Prostate gland (tissue), 2 donors: ENCODE measurements around the gene C3orf38. TPM values are rescaled to one million over a fixed set of nuclear protein-coding genes. Genes with fewer than 3 reads are reported as not detected.

Experiments used
- DNase-seq: peaks from one replicate; pipeline ENCODE4 v3.0.0-alpha.2; 2019; ENCODE audit warnings: low spot score
- H3K27ac ChIP-seq, 2 donors: fragments of 200-600 bp; sonication (generic); 2 replicates each; pipeline ENCODE4 v1.5.1; 2017 to 2019
- H3K27me3 ChIP-seq: fragments of 200-600 bp; sonication (generic); replicated peaks from 2 replicates; pipeline ENCODE4 v1.5.1; 2019; ENCODE audit not compliant: insufficient read depth
- H3K36me3 ChIP-seq, 2 donors: fragments of 200-600 bp; sonication (generic); 1 replicate in 1 of 2; 2 replicates in 1 of 2; pipeline versions ENCODE4 v1.5.1 to v1.8.1; 2017 to 2019
- H3K4me1 ChIP-seq: fragments of 200-600 bp; sonication (generic); replicated peaks from 2 replicates; pipeline ENCODE4 v1.5.1; 2019
- H3K4me3 ChIP-seq, 2 donors: fragments of 200-600 bp; sonication (generic); 2 replicates each; pipeline ENCODE4 v1.5.1; 2017 to 2019
- H3K9me3 ChIP-seq: fragments of 200-600 bp; sonication (generic); 2 replicates; pipeline ENCODE4 v1.5.1; 2017
- CTCF ChIP-seq, 4 experiments: fragments of 200-600 bp in 2 of 4; fragments of 450-650 bp in 2 of 4; sonication (generic) in 2 of 4; IDR thresholded peaks; 1 replicate in 3 of 4; 2 replicates in 1 of 4; pipeline ENCODE4 v1.5.1; 2016 to 2019; ENCODE audit warnings: antibody characterized with exemption in 4 of 4, mild to moderate bottlenecking in 2 of 4, moderate library complexity in 2 of 4
- POLR2A ChIP-seq: fragments of 450-650 bp; IDR thresholded peaks from one replicate; pipeline ENCODE4 v1.6.1; 2016; ENCODE audit warnings: antibody characterized with exemption, mild to moderate bottlenecking
- POLR2AphosphoS5 ChIP-seq: sonication (generic); formaldehyde crosslinking; IDR thresholded peaks from one replicate; pipeline ENCODE4 v1.6.1; 2017; ENCODE audit warnings: antibody characterized with exemption
- WGBS: methylation state at CpG from one replicate; pipeline ENCODE4 v1.1.5; 2018; 5-methylcytosine and 5-hydroxymethylcytosine counted together
- intact Hi-C: fragments of 100-400 bp; cut with DNase I; formaldehyde crosslinking; loops from one replicate; pipeline ENCODE4 v1.14.2; 2022
- total RNA-seq, 2 donors: library from RNA; depleted of rRNA; stranded (reverse); fragments of >200 nt; gene quantifications; one replicate each; pipeline ENCODE4 v1.1.0, GENCODE V29; 2016

The C3orf38 gene
- total RNA-seq: 10 to 100 TPM; 16.0 to 33.3 TPM

GRCh38 chr3:88149509-88150362 lies at the start of gene C3orf38:
C3orf38 (plus strand) TSS chr3:88149959; CDS start chr3:88150053, 94 bp downstream.
- peak; percentile 84 for DNase-seq
- Histone ChIP-seq H3K4me1 (no peaks in the 10 kb centered on the region), H3K9me3 (no peaks in the 10 kb centered on the region), H3K36me3 (no peaks in the 10 kb centered on the region), H3K27me3 (no peaks in the 10 kb centered on the region), H3K4me3 (peak within 1 kb of the TSS; percentile 73), H3K27ac (peak within 1 kb of the TSS; percentile 93)
- under 1% methylated on average over 57 of the region's 57 CpGs for WGBS
- TF ChIP-seq POLR2A: peak; percentile 41
- peak in 1 of 4 experiments; percentile 17 for TF ChIP-seq CTCF (IDR thresholded peaks at IDR 0.05)
- peak; percentile 79 for TF ChIP-seq POLR2AphosphoS5
- intact Hi-C loops: loop anchor here (1.0 kb wide), 1 partner anchor 90 kb away; the partner anchor contains the start of genes CGGBP1 and ZNF654

GRCh38 chr3:88101142-88101541 lies 48.6 kb upstream of the C3orf38 start:
- 100% methylated on average over 1 of the region's 1 CpG for WGBS
- Histone ChIP-seq H3K36me3 (no peaks in the 10 kb centered on the region), H3K27ac (no peak overlapping the region), H3K9me3 (no peaks in the 10 kb centered on the region), H3K4me3 (no peak overlapping the region), H3K4me1 (no peaks in the 10 kb centered on the region), H3K27me3 (no peaks in the 10 kb centered on the region)
- intact Hi-C loops: no loop called here
- no peak for TF ChIP-seq POLR2A
- TF ChIP-seq POLR2AphosphoS5: no peak
- TF ChIP-seq CTCF (IDR thresholded peaks at IDR 0.05): no peak
- no peak for DNase-seq

GRCh38 chr3:88105325-88105724 lies 44.4 kb upstream of the C3orf38 start:
- TF ChIP-seq CTCF (IDR thresholded peaks at IDR 0.05): no peak
- no peak for TF ChIP-seq POLR2A
- Histone ChIP-seq H3K27me3 (no peaks in the 10 kb centered on the region), H3K36me3 (no peaks in the 10 kb centered on the region), H3K27ac (no peak overlapping the region), H3K9me3 (no peaks in the 10 kb centered on the region), H3K4me1 (no peaks in the 10 kb centered on the region), H3K4me3 (no peak overlapping the region)
- no peak for DNase-seq
- intact Hi-C loops: no loop called here

GRCh38 chr3:88112289-88112688 lies 37.5 kb upstream of the C3orf38 start:
- DNase-seq: no peak
- TF ChIP-seq POLR2A (no peak), CTCF (IDR thresholded peaks at IDR 0.05) (no peak)
- Histone ChIP-seq H3K4me3 (no peak overlapping the region), H3K36me3 (no peaks in the 10 kb centered on the region), H3K4me1 (no peaks in the 10 kb centered on the region), H3K27me3 (no peaks in the 10 kb centered on the region), H3K9me3 (no peaks in the 10 kb centered on the region), H3K27ac (no peak overlapping the region)
- 97% methylated on average over 1 of the region's 1 CpG for WGBS
- intact Hi-C loops: loop anchor here (5.0 to 10.0 kb wide), 2 partner anchors 57 to 110 kb away; partner anchors contain the start of genes CGGBP1 and ZNF654
